Nephron progenitor cell (in vitro differentiated cells): ENCODE measurements around the gene MALT1.

Experiments
- DNase-seq: peaks from one replicate; pipeline ENCODE4 v3.0.0; 2021
- H3K27ac Mint-ChIP-seq: 2 replicates; pipeline ENCODE4 v1.8.0; 2021; ENCODE audit warnings: mild to moderate bottlenecking, moderate library complexity, mixed read lengths
- H3K27me3 Mint-ChIP-seq: 2 replicates; pipeline ENCODE4 v1.8.0; 2021; ENCODE audit warnings: mild to moderate bottlenecking, low read depth, mixed read lengths; ENCODE audit not compliant: poor library complexity
- H3K36me3 Mint-ChIP-seq: 2 replicates; pipeline ENCODE4 v1.8.0; 2021; ENCODE audit warnings: low read depth, mixed read lengths
- H3K4me1 Mint-ChIP-seq: 2 replicates; pipeline ENCODE4 v1.8.0; 2021; ENCODE audit warnings: mixed read lengths
- H3K4me3 Mint-ChIP-seq: 2 replicates; pipeline ENCODE4 v1.8.0; 2021; ENCODE audit warnings: mild to moderate bottlenecking, moderate library complexity, mixed read lengths
- H3K9me3 Mint-ChIP-seq: 2 replicates; pipeline ENCODE4 v1.8.0; 2021; ENCODE audit warnings: mild to moderate bottlenecking, moderate library complexity, mixed read lengths
- CTCF ChIP-seq: fragments of 200-600 bp; sonication (generic); IDR thresholded peaks from 2 replicates; pipeline ENCODE4 v1.5.0; 2021; ENCODE audit warnings: antibody characterized with exemption

The MALT1 gene

GRCh38 chr18:58758606-58759005 is 87.3 kb downstream of the MALT1 start:
- TF ChIP-seq CTCF: no peak
- Mint-ChIP-seq H3K27ac (no peak overlapping the region), H3K4me1 (peaks cover 18% of the 10 kb centered on the region), H3K36me3 (no peaks in the 10 kb centered on the region), H3K27me3 (peaks cover 13% of the 10 kb centered on the region), H3K4me3 (no peak overlapping the region), H3K9me3 (no peaks in the 10 kb centered on the region)
- DNase-seq: no peak

- Mint-ChIP-seq H3K4me1 (peaks cover 24% of the 10 kb centered on the region), H3K4me3 (no peak overlapping the region), H3K27ac (no peak overlapping the region), H3K9me3 (no peaks in the 10 kb centered on the region), H3K36me3 (no peaks in the 10 kb centered on the region), H3K27me3 (peaks cover 33% of the 10 kb centered on the region)
- no peak for TF ChIP-seq CTCF
- no peak for DNase-seq
These were observed 90.1 kb downstream of the MALT1 start for GRCh38 chr18:58761241-58761969.

GRCh38 chr18:58761970-58762780 is 90.9 kb downstream of the MALT1 start:
- Mint-ChIP-seq H3K4me3 (no peak overlapping the region), H3K27ac (no peak overlapping the region), H3K9me3 (no peaks in the 10 kb centered on the region), H3K4me1 (peaks cover 29% of the 10 kb centered on the region), H3K36me3 (no peaks in the 10 kb centered on the region), H3K27me3 (peaks cover 40% of the 10 kb centered on the region)
- no peak for DNase-seq
- TF ChIP-seq CTCF: no peak

- H3K9me3 Mint-ChIP-seq: no peaks in the 10 kb centered on the region
- H3K4me1 Mint-ChIP-seq: peaks cover 33% of the 10 kb centered on the region
- peak overlapping the region; percentile 78 for H3K27ac Mint-ChIP-seq
- no peaks in the 10 kb centered on the region for H3K36me3 Mint-ChIP-seq
- DNase-seq: no peak
- no peak overlapping the region for H3K4me3 Mint-ChIP-seq
- peaks cover 43% of the 10 kb centered on the region for H3K27me3 Mint-ChIP-seq
- TF ChIP-seq CTCF: no peak
These were observed 91.5 kb downstream of the MALT1 start for GRCh38 chr18:58762781-58763171.

GRCh38 chr18:58766164-58766563 is 94.9 kb downstream of the MALT1 start:
- no peak for DNase-seq
- Mint-ChIP-seq H3K4me3 (no peak overlapping the region), H3K9me3 (no peaks in the 10 kb centered on the region), H3K36me3 (no peaks in the 10 kb centered on the region), H3K27me3 (peaks cover 65% of the 10 kb centered on the region), H3K27ac (no peak overlapping the region), H3K4me1 (peaks cover 42% of the 10 kb centered on the region)
- TF ChIP-seq CTCF: no peak
